ENCODE data around the gene WIZ. TPM values are rescaled to one million over a fixed set of nuclear protein-coding genes. Genes with fewer than 3 reads are reported as not detected.
A peak's percentile ranks its signal among the peaks of the same experiment; 100 is the strongest.

The WIZ gene
- total and polyA plus RNA-seq, 3 donors from 2014 or later = 66.2 to 118 (median 109) TPM

- no peaks in the 10 kb centered on the region for H3K27me3 ChIP-seq
- intact Hi-C loops (cut with DNase I; ENCODE audit: low total_unique reads) = loop anchor here (10.0 kb wide), 1 partner anchor 125 kb away; no protein-coding TSS in a partner anchor
- WGBS, 2 donors = 0 to 1% methylated on average over 36 to 104 of the region's 111 CpGs
- H3K4me3 ChIP-seq = peak within 1 kb of the TSS; percentile 76 to 88
- peaks cover 29% of the 10 kb centered on the region for H3K4me1 ChIP-seq
- peak in 1 of 3 experiments; percentile 8 for TF ChIP-seq CTCF (IDR thresholded peaks at IDR 0.05)
- no peak for TF ChIP-seq POLR2A (IDR thresholded peaks at IDR 0.05)
- H3K36me3 ChIP-seq (ENCODE audit: low read depth, missing control alignments) = no peaks in the 10 kb centered on the region
- no peaks in the 10 kb centered on the region for H3K9me3 ChIP-seq
- DNase-seq = peak; percentile 99
- H3K27ac ChIP-seq = peak within 1 kb of the TSS; percentile 88 to 93
Observed at GRCh38 chr19:15379083-15379998, 70.4 kb downstream of the WIZ start, which contains the start of gene AKAP8. Gene AKAP8, minus strand, starts transcription at chr19:15379787. Its CDS starts 56 bp downstream, at chr19:15379731.

GRCh38 chr19:15378534-15379082 lies 71.1 kb downstream of the WIZ start:
- Histone ChIP-seq H3K9me3 (no peaks in the 10 kb centered on the region), H3K36me3 (ENCODE audit: low read depth, missing control alignments) (no peaks in the 10 kb centered on the region), H3K4me1 (peaks cover 36% of the 10 kb centered on the region), H3K4me3 (peak overlapping the region; percentile 76 to 88), H3K27me3 (no peaks in the 10 kb centered on the region), H3K27ac (peak overlapping the region; percentile 88 to 93)
- WGBS, 2 donors = 0% methylated on average over 14 to 22 of the region's 22 CpGs
- intact Hi-C loops (cut with DNase I; ENCODE audit: low total_unique reads) = loop anchor here (10.0 kb wide), 1 partner anchor 124 kb away; no protein-coding TSS in a partner anchor
- DNase-seq = peak; percentile 68
- TF ChIP-seq CTCF (IDR thresholded peaks at IDR 0.05) (no peak), POLR2A (IDR thresholded peaks at IDR 0.05) (no peak)

- H3K4me1 ChIP-seq = peaks cover 38% of the 10 kb centered on the region
- H3K9me3 ChIP-seq = no peaks in the 10 kb centered on the region
- no peaks in the 10 kb centered on the region for H3K27me3 ChIP-seq
- intact Hi-C loops (cut with DNase I; ENCODE audit: low total_unique reads) = loop anchor here (10.0 kb wide), 1 partner anchor 120 kb away; no protein-coding TSS in a partner anchor
- TF ChIP-seq CTCF (IDR thresholded peaks at IDR 0.05) = no peak
- no peak for TF ChIP-seq POLR2A (IDR thresholded peaks at IDR 0.05)
- WGBS, 2 donors = 48 to 50% methylated on average over 22 to 24 of the region's 24 CpGs
- H3K4me3 ChIP-seq = no peak overlapping the region
- H3K27ac ChIP-seq = peak overlapping the region in 1 of 2 donors; percentile 11
- peak; percentile 71 for DNase-seq
- no peaks in the 10 kb centered on the region for H3K36me3 ChIP-seq (ENCODE audit: low read depth, missing control alignments)
Observed at GRCh38 chr19:15374796-15375440, 74.8 kb downstream of the WIZ start.

- Histone ChIP-seq H3K4me3 (no peak overlapping the region), H3K4me1 (peaks cover 38% of the 10 kb centered on the region), H3K27ac (peak overlapping the region in 1 of 2 donors; percentile 11), H3K36me3 (ENCODE audit: low read depth, missing control alignments) (no peaks in the 10 kb centered on the region), H3K9me3 (no peaks in the 10 kb centered on the region), H3K27me3 (no peaks in the 10 kb centered on the region)
- no peak for DNase-seq
- no peak for TF ChIP-seq CTCF (IDR thresholded peaks at IDR 0.05)
- no peak for TF ChIP-seq POLR2A (IDR thresholded peaks at IDR 0.05)
- intact Hi-C loops (cut with DNase I; ENCODE audit: low total_unique reads) = loop anchor here (10.0 kb wide), 1 partner anchor 119 kb away; no protein-coding TSS in a partner anchor
- WGBS, 2 donors = 58 to 71% methylated on average over 15 to 21 of the region's 21 CpGs
Observed at GRCh38 chr19:15374105-15374651, 75.6 kb downstream of the WIZ start.
